ENCODE results near the gene DNAJB8.

The DNAJB8 gene

GRCh38 chr3:128413003-128413370 lies 53.7 kb downstream of the DNAJB8 start:
- H4K20me1 ChIP-seq (ENCODE audit: control insufficient read depth, insufficient read depth, low read depth, low read length) = no peaks in the 10 kb centered on the region
- no peaks in the 10 kb centered on the region for H3K4me1 ChIP-seq (ENCODE audit: control insufficient read depth, low read length)
- no peaks in the 10 kb centered on the region for H3K36me3 ChIP-seq (ENCODE audit: control insufficient read depth, low read length)
- H3K27ac ChIP-seq (ENCODE audit: low read depth, low read length) = no peak overlapping the region
- H3K9me3 ChIP-seq (ENCODE audit: control insufficient read depth, insufficient read depth, low read length) = no peaks in the 10 kb centered on the region
- no peaks in the 10 kb centered on the region for H3K79me2 ChIP-seq (ENCODE audit: control insufficient read depth, low read length)
- no peaks in the 10 kb centered on the region for H3K27me3 ChIP-seq (ENCODE audit: control insufficient read depth, low read length)
- no peaks in the 10 kb centered on the region for H3F3A ChIP-seq (ENCODE audit: control insufficient read depth, insufficient read depth)
- TF ChIP-seq EZH2phosphoT487 (IDR thresholded peaks at IDR 0.05; ENCODE audit: borderline replicate concordance, low read length) (no peak), CTCF (IDR thresholded peaks at IDR 0.05; ENCODE audit: low read depth, low read length, poor library complexity, severe bottlenecking) (no peak)
- H3K9me2 ChIP-seq (replicated peaks; ENCODE audit: control insufficient read depth, low read length) = no peaks in the 10 kb centered on the region
- no peak overlapping the region for H3K4me3 ChIP-seq (ENCODE audit: low read length)
- no peak overlapping the region for H3K4me2 ChIP-seq (ENCODE audit: low read length)
